Measurements from ENCODE around the gene MPP7. TPM values are rescaled to one million over a fixed set of nuclear protein-coding genes. Genes with fewer than 3 reads are reported as not detected.

Gene MPP7
- total RNA-seq, 4 donors from 2014 or later: 39.1 to 47.3 (median 43.2) TPM

GRCh38 chr10:28278842-28279241 lies 24.0 kb downstream of the MPP7 start:
- DNase-seq (ENCODE audit: low spot score in 2 of 2): no peak
- Histone ChIP-seq H3K4me1 (peaks cover 6% of the 10 kb centered on the region), H3K27ac (no peak overlapping the region), H3K4me3 (no peak overlapping the region), H3K27me3 (no peaks in the 10 kb centered on the region), H3K36me3 (no peaks in the 10 kb centered on the region), H3K9me3 (no peaks in the 10 kb centered on the region)
- 66% methylated on average over 4 of the region's 4 CpGs for WGBS
- TF ChIP-seq EP300 (IDR thresholded peaks at IDR 0.05) (no peak), POLR2AphosphoS5 (IDR thresholded peaks at IDR 0.05) (no peak), POLR2A (IDR thresholded peaks at IDR 0.05) (no peak), CTCF (IDR thresholded peaks at IDR 0.05) (no peak)

- Histone ChIP-seq H3K27me3 (no peaks in the 10 kb centered on the region), H3K36me3 (no peaks in the 10 kb centered on the region), H3K4me3 (no peak overlapping the region), H3K4me1 (peaks cover 4% of the 10 kb centered on the region), H3K9me3 (no peaks in the 10 kb centered on the region), H3K27ac (no peak overlapping the region)
- 92% methylated on average over 4 of the region's 4 CpGs for WGBS
- TF ChIP-seq POLR2A (IDR thresholded peaks at IDR 0.05) (no peak), EP300 (IDR thresholded peaks at IDR 0.05) (no peak), CTCF (IDR thresholded peaks at IDR 0.05) (no peak), POLR2AphosphoS5 (IDR thresholded peaks at IDR 0.05) (no peak)
- no peak for DNase-seq (ENCODE audit: low spot score in 2 of 2)
These were observed 26.5 kb downstream of the MPP7 start for GRCh38 chr10:28276384-28276783.

- no peak for TF ChIP-seq EP300 (IDR thresholded peaks at IDR 0.05)
- no peak for TF ChIP-seq POLR2A (IDR thresholded peaks at IDR 0.05)
- TF ChIP-seq POLR2AphosphoS5 (IDR thresholded peaks at IDR 0.05): no peak
- no peak for TF ChIP-seq CTCF (IDR thresholded peaks at IDR 0.05)
- Histone ChIP-seq H3K9me3 (no peaks in the 10 kb centered on the region), H3K36me3 (no peaks in the 10 kb centered on the region), H3K4me3 (no peak overlapping the region), H3K27me3 (no peaks in the 10 kb centered on the region), H3K4me1 (peaks cover 9% of the 10 kb centered on the region), H3K27ac (no peak overlapping the region)
- no peak for DNase-seq (ENCODE audit: low spot score in 2 of 2)
These were observed 28.4 kb downstream of the MPP7 start for GRCh38 chr10:28274475-28274874.

GRCh38 chr10:28273343-28273742 lies 29.5 kb downstream of the MPP7 start:
- TF ChIP-seq CTCF (IDR thresholded peaks at IDR 0.05) (no peak), EP300 (IDR thresholded peaks at IDR 0.05) (no peak), POLR2AphosphoS5 (IDR thresholded peaks at IDR 0.05) (no peak), POLR2A (IDR thresholded peaks at IDR 0.05) (no peak)
- 70% methylated on average over 5 of the region's 5 CpGs for WGBS

GRCh38 chr10:28269842-28270456 lies 32.9 kb downstream of the MPP7 start:
- no peak overlapping the region for H3K4me3 ChIP-seq

More at GRCh38 chr10:28273343-28273742, 29.5 kb downstream of the MPP7 start:
- Histone ChIP-seq H3K36me3 (no peaks in the 10 kb centered on the region), H3K9me3 (no peaks in the 10 kb centered on the region), H3K4me3 (no peak overlapping the region), H3K27ac (no peak overlapping the region), H3K27me3 (no peaks in the 10 kb centered on the region), H3K4me1 (peaks cover 9% of the 10 kb centered on the region)
- no peak for DNase-seq (ENCODE audit: low spot score in 2 of 2)

More at GRCh38 chr10:28269842-28270456, 32.9 kb downstream of the MPP7 start:
- H3K27me3 ChIP-seq: no peaks in the 10 kb centered on the region
- WGBS: 73% methylated on average over 9 of the region's 9 CpGs
- no peaks in the 10 kb centered on the region for H3K36me3 ChIP-seq
- H3K4me1 ChIP-seq: peaks cover 9% of the 10 kb centered on the region
- TF ChIP-seq POLR2AphosphoS5 (IDR thresholded peaks at IDR 0.05) (no peak), POLR2A (IDR thresholded peaks at IDR 0.05) (no peak), CTCF (IDR thresholded peaks at IDR 0.05) (no peak), EP300 (IDR thresholded peaks at IDR 0.05) (no peak)
- H3K27ac ChIP-seq: no peak overlapping the region
- DNase-seq (ENCODE audit: low spot score in 2 of 2): no peak
- H3K9me3 ChIP-seq: no peaks in the 10 kb centered on the region

Data from suprapubic skin (tissue), 4 donors.